ENCODE results near the gene SCAMP2. TPM values are rescaled to one million over a fixed set of nuclear protein-coding genes. Genes with fewer than 3 reads are reported as not detected.

The SCAMP2 gene
- total and polyA plus RNA-seq, 8 donors: 21.4 to 49.0 (median 33.8) TPM

DNA sequence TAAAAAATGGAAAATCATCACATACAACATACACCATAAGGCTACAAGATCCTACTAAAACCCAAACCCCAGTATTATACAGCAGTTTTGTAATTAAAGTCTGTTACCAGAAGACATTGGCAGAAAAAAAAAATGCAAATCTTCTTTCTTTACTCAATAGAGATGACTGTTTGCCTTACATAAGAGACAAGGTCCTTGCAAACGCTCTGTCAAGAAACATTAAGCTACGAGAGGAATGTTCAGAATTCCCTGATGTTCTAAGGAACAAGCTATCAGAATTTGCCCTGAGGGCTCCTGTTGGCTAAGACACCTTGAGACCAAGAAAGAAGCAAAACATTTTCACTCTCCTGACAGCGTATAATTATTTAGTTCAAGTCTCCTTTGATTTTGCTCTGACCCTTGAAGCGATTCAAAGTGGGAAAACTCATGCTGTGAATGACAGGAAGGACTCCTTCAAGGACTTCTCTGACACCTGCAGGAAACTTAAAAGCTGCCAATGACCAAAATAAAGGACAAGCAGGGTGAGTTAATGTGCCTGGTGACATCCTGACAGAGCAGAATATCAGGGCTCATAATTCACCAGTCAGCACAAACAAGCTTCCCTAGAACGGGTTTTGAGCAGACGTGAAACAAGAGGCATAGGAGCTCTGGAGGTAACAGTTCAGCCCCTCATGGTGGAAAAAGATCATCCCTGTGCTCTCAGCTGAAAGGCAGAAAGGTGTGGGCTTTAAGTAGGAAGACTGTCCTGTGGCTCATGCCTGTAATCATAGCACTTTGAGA lies 2.5 kb downstream of the SCAMP2 start:
- peak overlapping the region in 2 of 4 donors; percentile 9 to 31 for H3K27ac ChIP-seq
- TF ChIP-seq, protein P1, sequence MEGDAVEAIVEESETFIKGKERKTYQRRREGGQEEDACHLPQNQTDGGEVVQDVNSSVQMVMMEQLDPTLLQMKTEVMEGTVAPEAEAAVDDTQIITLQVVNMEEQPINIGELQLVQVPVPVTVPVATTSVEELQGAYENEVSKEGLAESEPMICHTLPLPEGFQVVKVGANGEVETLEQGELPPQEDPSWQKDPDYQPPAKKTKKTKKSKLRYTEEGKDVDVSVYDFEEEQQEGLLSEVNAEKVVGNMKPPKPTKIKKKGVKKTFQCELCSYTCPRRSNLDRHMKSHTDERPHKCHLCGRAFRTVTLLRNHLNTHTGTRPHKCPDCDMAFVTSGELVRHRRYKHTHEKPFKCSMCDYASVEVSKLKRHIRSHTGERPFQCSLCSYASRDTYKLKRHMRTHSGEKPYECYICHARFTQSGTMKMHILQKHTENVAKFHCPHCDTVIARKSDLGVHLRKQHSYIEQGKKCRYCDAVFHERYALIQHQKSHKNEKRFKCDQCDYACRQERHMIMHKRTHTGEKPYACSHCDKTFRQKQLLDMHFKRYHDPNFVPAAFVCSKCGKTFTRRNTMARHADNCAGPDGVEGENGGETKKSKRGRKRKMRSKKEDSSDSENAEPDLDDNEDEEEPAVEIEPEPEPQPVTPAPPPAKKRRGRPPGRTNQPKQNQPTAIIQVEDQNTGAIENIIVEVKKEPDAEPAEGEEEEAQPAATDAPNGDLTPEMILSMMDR (IDR thresholded peaks at IDR 0.05): no peak
- no peaks in the 10 kb centered on the region for H3K9me3 ChIP-seq
- peaks cover 24 to 56% (median 29%) of the 10 kb centered on the region in 3 donors for H3K4me1 ChIP-seq
- no peak for DNase-seq
- intact Hi-C loops (cut with DNase I): no loop called here
- no peaks in the 10 kb centered on the region for H3K27me3 ChIP-seq
- FAIRE-seq: no peak
- no peaks in the 10 kb centered on the region for H3K36me3 ChIP-seq
- peak overlapping the region in 1 of 4 donors; percentile 0 for H3K4me3 ChIP-seq
- WGBS, 2 donors: 31 to 34% methylated on average over 6 of the region's 6 CpGs
- no peak for ATAC-seq

DNA sequence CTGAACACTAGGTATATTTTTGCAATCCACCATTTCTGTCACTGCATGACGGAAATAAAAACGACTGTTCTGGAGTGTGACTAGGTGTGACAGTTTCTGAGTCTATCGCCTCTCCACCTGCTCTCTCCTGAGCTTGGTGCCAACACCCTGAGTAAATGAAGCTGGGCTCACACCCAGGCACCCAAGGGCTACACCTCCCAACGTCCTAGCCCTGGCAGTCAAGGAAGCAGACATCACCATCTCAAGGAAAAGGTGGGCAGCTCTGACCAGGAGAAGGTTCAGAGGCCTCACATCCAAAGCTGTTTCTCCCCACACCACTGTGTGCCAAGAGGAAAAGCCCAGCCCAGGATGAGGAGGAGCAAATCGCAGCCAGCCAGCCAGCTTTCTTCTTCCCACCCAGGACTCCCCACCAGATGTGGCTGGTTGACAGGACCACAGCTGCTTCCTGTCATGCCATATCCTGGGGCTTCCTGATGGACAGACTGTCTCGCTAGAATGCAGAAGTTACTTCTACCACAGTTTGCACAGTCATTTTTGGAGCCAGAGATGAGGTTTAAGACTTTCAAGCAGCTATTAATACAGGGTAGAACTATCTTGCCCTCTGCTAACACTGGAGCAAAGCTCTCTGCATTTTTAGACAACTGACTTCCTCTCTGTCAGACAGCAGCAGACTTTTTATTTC lies 3.3 kb downstream of the SCAMP2 start:
- no peaks in the 10 kb centered on the region for H3K9me3 ChIP-seq
- no peaks in the 10 kb centered on the region for H3K36me3 ChIP-seq
- peaks cover 24 to 56% (median 29%) of the 10 kb centered on the region in 3 donors for H3K4me1 ChIP-seq
- DNase-seq (peak in 1 of 6 donors; percentile 66), FAIRE-seq (no peak), ATAC-seq (peak in 2 of 4 donors; percentile 3 to 10)
- H3K27ac ChIP-seq: peak overlapping the region in 2 of 4 donors; percentile 9 to 31
- WGBS, 2 donors: 26 to 29% methylated on average over 6 of the region's 6 CpGs
- no peaks in the 10 kb centered on the region for H3K27me3 ChIP-seq
- H3K4me3 ChIP-seq: peak overlapping the region in 1 of 4 donors; percentile 0
- intact Hi-C loops (cut with DNase I): no loop called here
- TF ChIP-seq, protein P1 (IDR thresholded peaks at IDR 0.05): no peak

DNA sequence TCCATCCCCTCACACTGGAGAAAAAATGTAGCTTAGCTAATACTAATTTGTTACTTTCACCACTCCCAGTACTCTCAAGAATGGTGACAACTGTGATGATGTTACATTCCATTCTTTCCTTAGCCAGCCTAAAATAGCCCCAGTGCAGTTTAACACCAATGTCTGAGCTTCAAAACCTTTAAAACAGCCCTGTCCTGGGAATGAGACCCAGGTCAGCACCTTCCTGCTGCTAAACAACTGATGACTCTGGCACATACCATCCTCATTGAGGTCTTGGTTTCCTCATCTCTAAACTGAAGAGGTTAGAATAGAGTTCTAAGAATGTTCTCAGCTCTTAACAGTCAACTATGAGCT lies 3.8 kb downstream of the SCAMP2 start:
- Histone ChIP-seq H3K4me3 (no peak overlapping the region), H3K27ac (peak overlapping the region in 1 of 4 donors; percentile 30)
- TF ChIP-seq, protein P1 (IDR thresholded peaks at IDR 0.05): no peak

DNA sequence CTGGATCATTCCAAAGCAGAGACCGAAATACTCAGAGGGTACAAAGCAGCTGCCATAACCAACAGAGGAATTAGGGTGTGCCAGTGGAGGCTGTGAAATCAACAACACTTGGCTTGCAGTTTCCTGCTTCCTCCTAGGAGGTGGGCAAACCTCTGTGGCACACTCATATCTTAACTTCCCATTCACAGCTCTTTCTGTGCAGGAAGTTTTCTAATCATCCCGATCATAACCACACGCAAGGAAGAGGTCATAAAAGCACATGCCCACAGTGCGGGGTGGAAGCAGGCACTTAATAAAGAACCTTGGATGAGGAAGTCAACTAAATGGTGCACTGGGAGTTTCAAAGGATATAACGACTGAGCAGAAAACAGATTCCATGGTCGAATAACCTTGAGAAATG lies 5.1 kb downstream of the SCAMP2 start:
- Histone ChIP-seq H3K36me3 (no peaks in the 10 kb centered on the region), H3K9me3 (no peaks in the 10 kb centered on the region), H3K4me1 (peaks cover 24 to 56% (median 29%) of the 10 kb centered on the region in 3 donors), H3K27me3 (no peaks in the 10 kb centered on the region), H3K4me3 (no peak overlapping the region), H3K27ac (peak overlapping the region in 2 of 4 donors; percentile 25 to 51)
- intact Hi-C loops (cut with DNase I): no loop called here
- no peak for DNase-seq
- TF ChIP-seq, protein P1 (IDR thresholded peaks at IDR 0.05): no peak
- FAIRE-seq: no peak
- peak in 2 of 4 donors; percentile 3 to 11 for ATAC-seq
- WGBS, 2 donors: 70 to 76% methylated on average over 6 of the region's 6 CpGs

More for the DNA sequence above, 3.8 kb downstream of the SCAMP2 start:
- ATAC-seq: no peak
- H3K9me3 ChIP-seq: no peaks in the 10 kb centered on the region
- intact Hi-C loops (cut with DNase I): no loop called here
- no peaks in the 10 kb centered on the region for H3K27me3 ChIP-seq
- H3K4me1 ChIP-seq: peaks cover 24 to 56% (median 29%) of the 10 kb centered on the region in 3 donors
- no peak for FAIRE-seq
- H3K36me3 ChIP-seq: no peaks in the 10 kb centered on the region
- DNase-seq: no peak

Measured in pancreas (tissue), 10 donors.